ENCODE data around the gene SYT5.
A peak's percentile ranks its signal among the peaks of the same experiment; 100 is the strongest.
"Not testable (repeated sequence)": the region's sequence is repeated elsewhere in the genome, so short reads cannot be mapped to it uniquely, and the experiment has no call there.

Gene SYT5

DNA sequence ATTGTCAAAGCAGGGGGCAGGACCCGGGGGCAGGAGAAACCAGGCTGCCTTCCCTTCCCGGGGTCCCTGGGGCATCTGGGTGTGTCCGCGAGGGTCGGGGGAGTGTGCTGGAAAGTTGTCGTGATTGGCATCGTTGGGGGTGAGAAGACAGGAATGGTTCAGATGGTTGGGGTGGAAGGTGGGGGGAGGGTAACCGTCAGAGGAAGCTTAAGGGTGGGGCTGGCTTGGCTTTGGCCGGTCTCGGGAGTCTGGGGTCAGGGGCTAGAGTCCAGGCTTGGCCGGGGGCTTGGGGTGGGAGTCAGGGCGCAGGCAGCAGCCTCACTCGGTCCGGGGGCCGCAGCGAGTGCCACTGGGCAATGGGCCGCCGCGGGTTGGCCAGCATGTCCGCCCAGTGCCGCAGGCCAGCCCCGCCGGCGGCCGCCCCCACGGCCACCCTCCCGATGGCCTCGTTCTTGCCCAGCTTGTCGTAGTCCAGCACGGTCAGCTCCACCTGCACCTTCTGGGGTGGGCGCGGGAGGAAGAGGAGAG, 6.8 kb downstream of the SYT5 start:
- H3K4me1 Mint-ChIP-seq, result peaks cover 22% of the 10 kb centered on the region
- H3K9me3 Mint-ChIP-seq, result no peaks in the 10 kb centered on the region
- H3K27ac Mint-ChIP-seq (ENCODE audit: low read depth), result peak overlapping the region; percentile 80
- no peak for DNase-seq (ENCODE audit: low spot score in 2 of 2)
- no peak for ATAC-seq (replicated peaks; ENCODE audit: extremely low read depth, poor library complexity, severe bottlenecking)
- H3K27me3 Mint-ChIP-seq, result peaks cover 95% of the 10 kb centered on the region
- peaks cover 7% of the 10 kb centered on the region for H3K36me3 Mint-ChIP-seq (ENCODE audit: insufficient read depth)
- H3K4me3 Mint-ChIP-seq, result peak overlapping the region; percentile 63

DNA sequence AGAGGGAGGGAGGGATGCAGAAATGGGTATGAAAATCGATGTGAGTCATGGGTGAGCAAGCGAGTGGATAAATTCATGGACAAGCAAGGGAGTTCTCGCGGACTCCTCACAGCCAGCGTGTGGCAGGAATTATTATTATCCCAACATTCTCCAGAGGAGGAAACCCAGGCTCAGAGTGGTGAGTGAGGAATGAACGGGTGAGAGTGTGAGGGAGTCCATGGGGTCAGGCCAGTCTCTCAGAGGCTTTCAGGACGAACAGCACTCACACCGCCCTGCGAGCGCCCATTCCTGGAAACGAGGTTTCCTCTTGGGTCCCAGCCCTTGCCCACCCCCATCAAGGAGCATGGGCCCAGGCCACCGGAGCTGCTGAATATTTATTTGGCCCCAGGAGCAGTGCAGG, 7.3 kb downstream of the SYT5 start:
- Mint-ChIP-seq H3K27ac (ENCODE audit: low read depth) (peak overlapping the region; percentile 80), H3K4me3 (peak overlapping the region; percentile 63)
- DNase-seq (ENCODE audit: low spot score in 2 of 2), result no peak

DNA sequence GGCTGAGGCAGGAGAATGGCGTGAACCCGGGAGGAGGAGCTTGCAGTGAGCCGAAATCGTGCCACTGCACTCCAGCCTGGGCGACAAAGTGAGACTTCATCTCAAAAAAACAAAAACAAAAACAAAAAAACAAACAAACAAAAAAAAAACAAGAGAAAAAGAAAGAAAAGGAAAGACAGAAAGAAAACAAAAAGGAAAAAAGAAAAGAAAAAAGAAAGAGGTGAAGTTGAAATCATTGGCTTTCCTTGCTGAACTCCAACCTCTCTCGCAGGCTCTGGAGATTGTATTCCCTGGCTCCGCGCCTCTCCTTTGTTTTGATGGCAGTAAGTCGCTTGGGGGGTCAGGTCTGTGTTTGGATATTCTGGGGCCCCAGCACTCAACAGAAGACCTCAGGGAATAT, 7.8 kb downstream of the SYT5 start:
- H3K36me3 Mint-ChIP-seq (ENCODE audit: insufficient read depth); DNase-seq (ENCODE audit: low spot score in 2 of 2); ATAC-seq (replicated peaks; ENCODE audit: extremely low read depth, poor library complexity, severe bottlenecking); H3K9me3 Mint-ChIP-seq; H3K27ac Mint-ChIP-seq (ENCODE audit: low read depth): not testable (repeated sequence)
- Mint-ChIP-seq H3K27me3 (peaks cover 95% of the 10 kb centered on the region), H3K4me1 (peaks cover 22% of the 10 kb centered on the region), H3K4me3 (peak overlapping the region; percentile 63)

More for the DNA sequence above, 7.3 kb downstream of the SYT5 start:
- no peaks in the 10 kb centered on the region for H3K9me3 Mint-ChIP-seq
- no peak for ATAC-seq (replicated peaks; ENCODE audit: extremely low read depth, poor library complexity, severe bottlenecking)
- H3K27me3 Mint-ChIP-seq, result peaks cover 95% of the 10 kb centered on the region
- H3K36me3 Mint-ChIP-seq (ENCODE audit: insufficient read depth), result peaks cover 3% of the 10 kb centered on the region
- H3K4me1 Mint-ChIP-seq, result peaks cover 22% of the 10 kb centered on the region

DNA sequence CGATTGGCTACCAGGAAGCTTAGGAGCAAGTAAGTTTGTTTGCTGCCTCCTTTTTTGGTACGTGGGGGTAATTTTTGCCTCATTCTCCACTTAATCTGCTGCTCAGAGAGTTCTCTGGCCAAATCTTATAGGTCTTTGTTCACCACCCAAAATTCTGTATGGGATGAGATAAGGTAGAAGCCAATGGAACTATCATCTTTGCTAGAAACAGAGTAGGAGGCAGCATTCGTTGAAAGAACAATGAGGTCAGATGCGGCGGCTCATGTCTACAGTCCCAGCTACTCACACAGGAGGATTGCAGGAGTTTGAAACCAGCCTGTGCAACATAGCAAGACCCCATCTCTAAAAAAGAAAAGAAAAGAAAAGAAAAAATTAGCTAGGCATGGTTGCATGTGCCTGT, 8.6 kb downstream of the SYT5 start:
- Mint-ChIP-seq H3K36me3 (ENCODE audit: insufficient read depth) (peaks cover 6% of the 10 kb centered on the region), H3K4me1 (peaks cover 30% of the 10 kb centered on the region), H3K27ac (ENCODE audit: low read depth) (peak overlapping the region; percentile 42), H3K9me3 (no peaks in the 10 kb centered on the region), H3K27me3 (peaks cover 95% of the 10 kb centered on the region), H3K4me3 (peak overlapping the region; percentile 9)
- ATAC-seq (replicated peaks; ENCODE audit: extremely low read depth, poor library complexity, severe bottlenecking) (no peak), DNase-seq (ENCODE audit: low spot score in 2 of 2) (no peak)

DNA sequence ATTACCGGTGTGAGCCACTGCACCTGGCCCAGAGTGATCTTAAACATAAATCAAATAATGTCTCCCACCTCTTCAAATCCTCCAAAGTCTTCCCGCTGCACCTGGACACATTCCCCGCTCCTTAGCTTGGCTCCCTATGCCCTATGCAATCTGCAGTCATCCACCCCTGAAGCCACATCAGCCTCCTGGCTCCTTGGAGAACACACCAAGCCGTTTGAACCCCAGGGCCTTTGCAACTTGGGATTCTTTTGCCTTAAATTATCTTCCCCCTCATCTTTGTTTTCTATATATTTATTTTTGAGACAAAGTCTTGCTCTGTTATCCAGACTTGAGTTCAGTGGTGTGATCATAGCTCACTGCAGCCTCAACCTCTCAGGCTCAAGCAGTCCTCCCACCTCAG, 11.0 kb downstream of the SYT5 start:
- Mint-ChIP-seq H3K4me3 (no peak overlapping the region), H3K27ac (ENCODE audit: low read depth) (no peak overlapping the region), H3K27me3 (peaks cover 95% of the 10 kb centered on the region), H3K4me1 (peaks cover 28% of the 10 kb centered on the region), H3K9me3 (no peaks in the 10 kb centered on the region), H3K36me3 (ENCODE audit: insufficient read depth) (peaks cover 9% of the 10 kb centered on the region)
- no peak for DNase-seq (ENCODE audit: low spot score in 2 of 2)
- ATAC-seq (replicated peaks; ENCODE audit: extremely low read depth, poor library complexity, severe bottlenecking), result no peak

DNA sequence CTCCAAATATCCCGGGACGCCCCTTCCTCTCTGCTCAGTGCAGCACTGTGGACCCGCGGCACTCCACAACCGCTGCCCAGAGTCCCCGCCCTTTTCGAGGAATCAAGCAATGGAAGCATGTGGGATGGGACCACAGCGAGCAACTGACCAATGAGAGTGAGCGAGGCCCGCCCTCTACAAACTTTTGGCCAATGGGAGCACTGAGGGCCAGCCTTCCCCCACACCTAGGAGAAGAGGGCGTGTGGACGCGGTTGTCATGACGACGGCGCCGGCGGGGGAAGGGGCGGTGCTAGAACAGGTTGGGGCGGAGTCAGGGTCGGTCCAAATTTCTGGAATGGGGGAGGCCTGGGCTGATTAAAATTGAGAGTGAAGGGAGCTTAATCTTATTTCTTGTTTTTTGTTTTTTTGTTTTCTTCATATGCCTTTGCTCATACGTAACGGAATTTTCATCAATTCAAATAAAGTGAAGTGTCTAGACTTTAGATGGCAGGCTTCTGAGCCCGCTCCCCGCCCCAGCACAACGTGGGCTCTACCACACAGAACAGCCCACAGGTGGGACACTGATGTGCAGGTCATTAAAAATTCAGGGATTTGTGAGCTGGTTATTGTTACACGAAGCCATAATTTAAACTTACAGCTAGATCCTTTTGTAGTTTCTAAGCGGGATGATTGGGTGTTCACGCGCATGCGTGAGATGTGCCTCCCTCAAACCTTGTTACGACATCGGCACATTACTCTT, 13.4 kb downstream of the SYT5 start, which contains the start of gene DNAAF3:
TSS of gene DNAAF3 (minus strand) at position 84 of the 739 bp plus-strand sequence. CDS start 200 bp downstream, outside the sequence.
- H3K27me3 Mint-ChIP-seq, result peaks cover 79% of the 10 kb centered on the region
- DNase-seq (ENCODE audit: low spot score in 2 of 2) (peak in 1 of 2 donors; percentile 23), ATAC-seq (replicated peaks; ENCODE audit: extremely low read depth, poor library complexity, severe bottlenecking) (peak; percentile 43)
- H3K36me3 Mint-ChIP-seq (ENCODE audit: insufficient read depth), result peaks cover 10% of the 10 kb centered on the region
- H3K9me3 Mint-ChIP-seq, result no peaks in the 10 kb centered on the region
- H3K4me1 Mint-ChIP-seq, result peaks cover 11% of the 10 kb centered on the region
- H3K27ac Mint-ChIP-seq (ENCODE audit: low read depth), result peak within 1 kb of the TSS; percentile 58
- peak within 1 kb of the TSS; percentile 10 for H3K4me3 Mint-ChIP-seq

DNA sequence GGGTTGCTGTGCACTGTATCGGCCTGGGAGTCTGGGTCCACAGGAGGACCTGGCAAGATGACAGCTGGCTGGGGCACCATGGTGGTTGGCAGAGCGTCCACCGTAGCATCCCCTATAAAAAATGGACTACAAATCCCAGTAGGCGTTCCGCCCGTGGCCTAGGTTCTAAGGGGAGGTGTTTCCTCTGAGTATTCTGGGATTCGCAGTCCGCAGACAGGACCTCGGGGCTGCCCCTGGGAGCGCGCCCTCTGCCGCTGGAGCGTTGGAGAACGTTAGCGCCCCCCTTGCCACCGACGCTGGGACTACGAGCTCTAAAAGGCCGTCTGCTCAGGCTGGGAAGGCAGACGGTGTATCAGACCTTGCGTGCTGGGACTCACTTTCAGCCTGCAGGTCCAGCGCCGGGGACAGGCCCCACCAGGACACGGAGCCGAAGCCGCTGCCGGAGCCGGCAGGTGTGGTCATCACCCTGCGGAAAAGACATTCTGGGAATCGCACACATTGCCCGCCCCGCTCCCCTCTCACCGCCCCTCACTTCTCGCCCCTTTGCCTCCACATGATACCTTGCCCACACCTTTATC, 14.0 kb downstream of the SYT5 start:
- DNase-seq (ENCODE audit: low spot score in 2 of 2) (no peak), ATAC-seq (replicated peaks; ENCODE audit: extremely low read depth, poor library complexity, severe bottlenecking) (peak; percentile 52)
- peaks cover 8% of the 10 kb centered on the region for H3K36me3 Mint-ChIP-seq (ENCODE audit: insufficient read depth)
- peak overlapping the region; percentile 10 for H3K4me3 Mint-ChIP-seq
- H3K27me3 Mint-ChIP-seq, result peaks cover 73% of the 10 kb centered on the region
- no peaks in the 10 kb centered on the region for H3K9me3 Mint-ChIP-seq
- H3K4me1 Mint-ChIP-seq, result peaks cover 11% of the 10 kb centered on the region
- peak overlapping the region; percentile 58 for H3K27ac Mint-ChIP-seq (ENCODE audit: low read depth)

DNA sequence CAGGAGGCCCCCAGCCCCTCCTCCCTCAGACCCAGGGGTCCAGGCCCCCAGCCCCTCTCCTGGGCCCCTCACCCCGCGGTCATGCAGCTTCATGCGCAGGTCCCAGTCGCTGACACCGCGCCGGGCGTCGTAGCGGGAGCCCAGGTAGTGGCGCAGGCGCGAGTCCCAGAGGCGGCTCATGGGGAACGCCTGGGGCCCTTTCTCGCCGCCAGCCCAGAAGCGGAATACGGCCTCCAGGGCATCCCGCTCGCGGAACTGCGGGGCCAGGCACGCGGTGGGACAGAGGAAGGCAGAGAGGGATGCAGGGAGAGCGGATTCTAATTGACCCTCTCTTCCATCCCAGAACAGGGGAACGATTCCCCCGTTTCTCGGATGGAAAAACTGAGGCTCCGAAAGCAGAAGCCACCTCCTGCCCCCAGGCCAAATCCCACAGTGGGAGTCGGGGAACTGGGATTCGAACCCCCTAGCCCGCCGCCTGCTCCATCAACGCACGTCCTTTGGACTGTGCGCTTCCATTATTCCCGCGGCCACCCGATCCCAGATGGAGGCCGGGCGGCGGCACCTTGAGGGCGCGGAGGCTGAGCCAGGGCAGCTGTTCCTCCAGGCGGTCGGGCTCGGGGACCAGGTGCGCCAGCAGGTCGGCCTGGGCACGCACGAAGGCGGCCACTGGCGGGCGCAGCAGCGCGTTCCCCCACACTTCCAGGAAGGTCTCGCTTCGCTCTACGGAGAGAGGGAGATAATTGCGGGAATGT, 18.3 kb downstream of the SYT5 start:
- H3K4me1 Mint-ChIP-seq, result peaks cover 19% of the 10 kb centered on the region
- DNase-seq (ENCODE audit: low spot score in 2 of 2) (no peak), ATAC-seq (replicated peaks; ENCODE audit: extremely low read depth, poor library complexity, severe bottlenecking) (no peak)
- H3K9me3 Mint-ChIP-seq, result no peaks in the 10 kb centered on the region
- peaks cover 7% of the 10 kb centered on the region for H3K36me3 Mint-ChIP-seq (ENCODE audit: insufficient read depth)
- no peak overlapping the region for H3K4me3 Mint-ChIP-seq
- H3K27me3 Mint-ChIP-seq, result peaks cover 77% of the 10 kb centered on the region
- no peak overlapping the region for H3K27ac Mint-ChIP-seq (ENCODE audit: low read depth)

DNA sequence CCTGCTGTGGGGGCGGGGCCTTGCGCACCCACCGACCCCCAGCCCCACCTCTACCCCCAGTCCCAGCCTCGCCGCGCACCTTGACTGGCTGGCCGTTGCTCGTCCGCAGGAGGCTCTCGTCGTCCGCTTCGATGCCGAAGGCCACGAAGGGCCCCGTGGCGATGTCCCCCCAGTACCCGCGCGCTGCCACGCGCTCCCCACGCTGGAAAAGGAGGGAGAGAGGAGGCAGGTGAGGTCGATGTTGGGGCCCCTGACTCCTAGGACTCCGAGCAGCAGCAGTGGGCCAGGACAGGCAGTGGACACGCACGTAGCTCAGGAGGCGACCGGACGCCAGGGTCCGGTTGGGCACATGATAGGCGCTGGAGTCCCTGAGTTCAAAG, 19.1 kb downstream of the SYT5 start:
- no peaks in the 10 kb centered on the region for H3K9me3 Mint-ChIP-seq
- H3K36me3 Mint-ChIP-seq (ENCODE audit: insufficient read depth), result peaks cover 7% of the 10 kb centered on the region
- no peak overlapping the region for H3K4me3 Mint-ChIP-seq
- no peak for DNase-seq (ENCODE audit: low spot score in 2 of 2)
- peaks cover 14% of the 10 kb centered on the region for H3K4me1 Mint-ChIP-seq
- no peak for ATAC-seq (replicated peaks; ENCODE audit: extremely low read depth, poor library complexity, severe bottlenecking)
- H3K27me3 Mint-ChIP-seq, result peaks cover 77% of the 10 kb centered on the region
- H3K27ac Mint-ChIP-seq (ENCODE audit: low read depth), result no peak overlapping the region

DNA sequence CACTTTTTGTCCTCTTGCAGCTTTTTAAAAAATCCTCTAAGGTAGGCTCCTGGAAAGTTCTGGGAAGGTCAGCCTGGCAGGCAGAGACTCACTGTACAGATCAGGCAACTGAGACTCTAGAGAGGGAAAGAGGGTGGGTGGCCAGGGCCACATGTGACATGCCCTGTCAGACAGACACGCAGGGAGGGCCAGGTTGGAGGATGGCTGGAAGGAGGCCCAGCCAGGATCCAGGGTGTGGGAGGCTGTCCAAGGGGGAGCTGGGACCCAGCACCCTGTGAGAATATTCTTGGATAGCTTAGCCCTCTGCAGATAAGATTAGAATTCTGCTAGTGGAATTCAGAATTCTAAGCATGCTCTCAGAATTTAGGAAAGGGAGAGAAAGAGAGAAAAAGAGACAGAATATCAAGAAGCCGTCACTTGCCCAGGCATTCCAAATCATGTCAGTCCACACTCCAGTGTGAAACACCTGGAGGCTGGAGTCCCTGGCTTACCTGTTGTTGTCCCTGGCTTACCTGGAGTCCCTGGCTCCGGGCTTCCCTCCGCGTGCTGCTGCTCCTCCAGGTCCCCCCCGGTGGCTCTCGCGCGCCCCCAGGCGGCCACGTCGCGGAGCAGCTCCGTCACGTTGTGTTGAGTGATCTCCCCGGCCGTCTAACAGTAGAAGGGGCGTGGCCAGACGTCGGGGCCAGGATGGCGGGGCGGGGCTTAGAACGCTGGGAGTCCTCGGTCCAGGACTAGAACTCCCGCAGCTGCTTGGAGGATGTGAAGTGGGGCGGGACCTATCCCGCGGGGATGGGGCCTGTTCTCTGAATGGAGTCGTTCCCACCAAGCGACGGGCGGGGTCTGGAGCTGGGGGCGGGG, 19.7 kb downstream of the SYT5 start:
- no peaks in the 10 kb centered on the region for H3K9me3 Mint-ChIP-seq
- H3K4me1 Mint-ChIP-seq, result peaks cover 14% of the 10 kb centered on the region
- peak overlapping the region; percentile 74 for H3K27ac Mint-ChIP-seq (ENCODE audit: low read depth)
- H3K36me3 Mint-ChIP-seq (ENCODE audit: insufficient read depth), result peaks cover 7% of the 10 kb centered on the region
- DNase-seq (ENCODE audit: low spot score in 2 of 2), result peak; percentile 69 to 78
- ATAC-seq (replicated peaks; ENCODE audit: extremely low read depth, poor library complexity, severe bottlenecking), result peak; percentile 90
- H3K4me3 Mint-ChIP-seq, result no peak overlapping the region
- H3K27me3 Mint-ChIP-seq, result peaks cover 71% of the 10 kb centered on the region

DNA sequence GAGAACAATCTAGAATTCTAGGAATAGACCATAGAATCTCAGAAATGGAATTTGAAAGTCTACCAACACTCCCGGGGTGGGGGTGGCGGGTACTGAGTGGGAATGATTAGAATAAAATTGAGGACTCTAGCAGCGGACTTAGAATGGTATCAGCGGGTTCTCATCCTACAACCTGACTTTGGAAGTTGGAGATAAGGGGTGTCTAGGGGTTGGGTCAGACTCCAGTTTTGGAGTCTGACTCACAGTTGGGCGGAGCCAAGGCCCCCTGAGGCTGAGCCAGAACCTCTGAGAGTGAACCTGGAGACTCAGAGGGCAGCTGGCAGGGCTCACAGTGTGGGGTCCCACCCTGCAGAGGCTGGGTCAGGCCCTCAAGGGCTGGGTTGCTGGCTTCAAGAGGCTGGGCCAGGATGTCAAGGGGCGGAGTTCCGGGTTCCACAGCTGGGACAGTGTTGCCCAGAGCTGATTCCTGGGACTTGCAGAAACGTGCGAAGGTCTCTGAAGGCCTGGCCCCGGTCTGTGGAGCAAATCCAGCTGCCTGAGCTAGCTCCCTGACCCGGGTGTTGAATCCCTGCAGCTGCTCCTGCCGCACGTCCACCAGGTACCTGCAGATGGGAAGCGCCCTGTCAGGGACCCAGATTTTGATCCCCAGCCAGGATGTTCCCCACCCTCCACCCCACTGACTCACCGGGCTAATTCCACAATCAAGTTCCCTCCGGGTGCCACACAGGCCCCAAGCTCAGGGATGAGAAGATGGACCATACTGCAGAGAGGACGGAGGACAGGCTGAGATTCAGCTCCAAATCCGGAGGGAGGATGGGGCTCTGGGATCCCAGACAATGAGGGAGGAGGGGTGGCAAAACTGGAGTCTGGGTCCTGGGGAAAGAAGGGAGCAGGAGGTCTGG, 21.0 kb downstream of the SYT5 start:
- DNase-seq (ENCODE audit: low spot score in 2 of 2) (no peak), ATAC-seq (replicated peaks; ENCODE audit: extremely low read depth, poor library complexity, severe bottlenecking) (no peak)
- H3K4me1 Mint-ChIP-seq, result peaks cover 19% of the 10 kb centered on the region
- H3K4me3 Mint-ChIP-seq, result no peak overlapping the region
- no peak overlapping the region for H3K27ac Mint-ChIP-seq (ENCODE audit: low read depth)
- peaks cover 3% of the 10 kb centered on the region for H3K36me3 Mint-ChIP-seq (ENCODE audit: insufficient read depth)
- peaks cover 4% of the 10 kb centered on the region for H3K9me3 Mint-ChIP-seq
- H3K27me3 Mint-ChIP-seq, result peaks cover 60% of the 10 kb centered on the region

All from central memory CD8-positive, alpha-beta T cell (primary cell).